Measurements from ENCODE around the gene PLEKHD1.
"Not testable (repeated sequence)": the region's sequence is repeated elsewhere in the genome, so short reads cannot be mapped to it uniquely, and the experiment has no call there.

The PLEKHD1 gene

DNA sequence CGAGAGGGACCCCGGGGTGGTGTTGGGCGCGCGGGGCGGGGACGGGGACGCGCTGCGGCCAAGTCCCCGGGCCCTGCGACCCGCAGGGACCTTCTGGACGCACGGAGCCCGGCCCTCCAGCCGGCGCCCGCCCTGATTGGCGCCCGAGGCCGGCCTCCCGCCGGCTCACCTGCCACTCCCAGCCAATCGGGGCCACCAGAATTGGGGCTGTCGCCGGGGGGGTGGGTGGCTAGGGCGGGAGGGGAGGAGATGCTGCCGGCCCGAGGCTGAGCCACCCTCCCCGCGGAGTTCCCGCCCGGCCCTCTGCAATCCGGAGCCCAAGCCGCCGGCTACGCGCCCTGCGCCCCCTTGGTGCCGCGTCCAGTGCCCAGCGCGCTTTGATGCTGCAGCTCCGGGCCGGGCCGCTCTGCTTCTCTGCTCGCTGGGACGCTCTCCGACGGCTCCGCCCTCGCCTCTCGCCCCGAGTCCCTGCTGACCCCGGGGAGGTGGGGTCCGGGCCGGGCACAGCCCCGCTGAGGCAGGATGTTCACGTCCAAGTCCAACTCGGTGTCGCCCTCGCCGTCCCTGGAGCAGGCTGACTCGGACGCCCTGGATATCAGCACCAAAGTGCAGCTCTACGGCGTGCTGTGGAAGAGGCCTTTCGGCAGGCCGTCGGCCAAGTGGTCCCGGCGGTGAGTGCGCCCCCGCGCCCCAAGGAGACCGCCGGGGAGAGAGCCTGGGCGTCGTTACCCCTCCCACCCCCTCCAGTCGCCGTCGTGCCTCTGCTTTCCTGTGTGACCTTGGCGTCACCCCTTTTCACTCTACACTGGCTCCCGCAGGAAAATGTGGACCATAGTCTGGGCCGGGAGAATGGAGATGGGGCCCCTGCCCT, at the start of gene PLEKHD1:
TSS of gene PLEKHD1 (plus strand) at position 285 of the 871 bp plus-strand sequence. CDS start at position 523, 238 bp downstream.
- no peak for DNase-seq (ENCODE audit: low read depth)

DNA sequence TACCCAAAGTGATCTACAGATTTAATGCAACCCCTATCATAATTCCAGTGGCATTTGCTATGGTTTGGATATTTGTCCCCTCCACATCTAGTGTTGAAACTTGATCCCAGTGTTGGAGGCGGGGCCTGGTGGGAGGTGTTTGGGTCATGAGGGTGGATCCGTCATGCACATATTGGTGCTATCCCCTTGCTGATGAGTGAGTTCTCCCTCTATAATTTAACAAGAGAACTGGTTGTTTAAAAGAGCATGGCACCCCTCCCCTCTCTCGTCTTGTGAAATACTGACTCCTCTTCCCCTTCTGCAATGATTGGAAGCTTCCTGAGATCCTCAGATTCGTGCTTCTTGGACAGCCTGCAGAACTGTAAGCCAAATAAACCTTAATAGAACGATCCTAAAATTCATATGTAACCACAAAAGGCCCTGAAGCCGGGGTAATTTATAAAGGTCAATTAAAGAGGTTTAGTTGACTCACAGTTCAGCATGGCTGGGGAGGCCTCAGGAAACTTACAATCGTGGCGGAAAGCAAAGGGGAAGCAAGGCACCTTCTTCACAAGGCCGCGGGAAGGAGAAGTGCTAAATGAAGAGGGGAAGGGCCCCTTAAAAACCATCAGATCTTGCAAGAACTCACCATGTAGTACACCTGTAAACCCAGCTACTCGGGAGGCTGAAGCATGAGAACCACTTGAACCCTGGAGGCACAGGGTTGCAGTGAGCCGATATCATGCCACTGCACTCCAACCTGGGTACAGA, 44.8 kb upstream of the PLEKHD1 start:
- DNase-seq (ENCODE audit: low read depth): no peak

DNA sequence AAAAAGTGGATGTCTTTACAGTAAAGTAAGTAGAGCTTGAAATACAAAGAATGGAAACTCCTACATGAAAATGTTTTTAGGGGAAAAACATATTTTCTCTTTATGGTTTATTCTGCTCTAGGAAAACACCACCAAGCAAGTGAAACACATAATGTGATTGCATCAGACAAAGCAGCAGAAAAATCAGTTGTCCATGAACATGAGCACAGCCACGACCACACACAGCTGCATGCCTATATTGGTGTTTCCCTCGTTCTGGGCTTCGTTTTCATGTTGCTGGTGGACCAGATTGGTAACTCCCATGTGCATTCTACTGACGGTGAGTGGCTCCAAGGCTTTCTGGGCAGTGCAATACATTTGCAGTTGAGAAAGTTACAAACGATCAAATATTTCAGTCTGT, 42.6 kb upstream of the PLEKHD1 start:
- no peak for DNase-seq (ENCODE audit: low read depth)

- DNase-seq (ENCODE audit: low read depth): no peak
Measured at GRCh38 chr14:69443296-69443805, 41.2 kb upstream of the PLEKHD1 start.

- DNase-seq (ENCODE audit: low read depth): no peak
Measured at GRCh38 chr14:69449216-69449615, 35.3 kb upstream of the PLEKHD1 start.

- no peak for DNase-seq (ENCODE audit: low read depth)
Measured at GRCh38 chr14:69451941-69452340, 32.6 kb upstream of the PLEKHD1 start.

DNA sequence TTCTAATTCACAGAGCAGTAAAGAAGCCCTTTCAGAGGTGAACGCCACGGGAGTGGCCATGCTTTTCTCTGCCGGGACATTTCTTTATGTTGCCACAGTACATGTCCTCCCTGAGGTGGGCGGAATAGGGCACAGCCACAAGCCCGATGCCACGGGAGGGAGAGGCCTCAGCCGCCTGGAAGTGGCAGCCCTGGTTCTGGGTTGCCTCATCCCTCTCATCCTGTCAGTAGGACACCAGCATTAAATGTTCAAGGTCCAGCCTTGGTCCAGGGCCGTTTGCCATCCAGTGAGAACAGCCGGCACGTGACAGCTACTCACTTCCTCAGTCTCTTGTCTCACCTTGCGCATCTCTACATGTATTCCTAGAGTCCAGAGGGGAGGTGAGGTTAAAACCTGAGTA, 26.2 kb upstream of the PLEKHD1 start:
- DNase-seq (ENCODE audit: low read depth): no peak

GRCh38 chr14:69459122-69459521, 25.4 kb upstream of the PLEKHD1 start:
- no peak for DNase-seq (ENCODE audit: low read depth)

- DNase-seq (ENCODE audit: low read depth): peak; percentile 21
Measured at GRCh38 chr14:69460093-69460701, 24.3 kb upstream of the PLEKHD1 start.

- no peak for DNase-seq (ENCODE audit: low read depth)
Measured at GRCh38 chr14:69464379-69464778, 20.1 kb upstream of the PLEKHD1 start.

- no peak for DNase-seq (ENCODE audit: low read depth)
Measured at GRCh38 chr14:69464829-69465228, 19.7 kb upstream of the PLEKHD1 start.

DNA sequence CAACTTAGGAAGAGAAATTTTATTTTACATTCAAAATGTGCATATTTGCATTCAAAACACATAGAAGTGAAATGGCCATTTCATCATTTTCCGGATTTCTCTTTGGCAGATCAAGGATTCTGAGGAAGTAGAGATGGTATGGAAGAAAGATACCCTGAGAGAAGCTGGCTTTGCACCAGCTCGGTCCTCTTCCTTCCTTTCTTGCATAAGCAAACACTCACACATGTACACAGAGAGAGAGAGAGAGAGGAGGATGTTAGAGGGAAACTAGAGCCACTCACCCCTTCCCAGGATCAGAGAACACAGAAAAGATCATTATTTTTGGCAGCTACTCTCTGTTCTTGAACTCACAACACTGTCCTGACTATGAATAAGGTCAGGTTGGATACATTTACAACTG, 15.6 kb upstream of the PLEKHD1 start:
- DNase-seq (ENCODE audit: low read depth): no peak

GRCh38 chr14:69471436-69471835, 13.1 kb upstream of the PLEKHD1 start:
- no peak for DNase-seq (ENCODE audit: low read depth)

- DNase-seq (ENCODE audit: low read depth): no peak
Measured at GRCh38 chr14:69471916-69472315, 12.6 kb upstream of the PLEKHD1 start.

- no peak for DNase-seq (ENCODE audit: low read depth)
Measured at GRCh38 chr14:69473260-69473659, 11.3 kb upstream of the PLEKHD1 start.

- no peak for DNase-seq (ENCODE audit: low read depth)
Measured at GRCh38 chr14:69473946-69474345, 10.6 kb upstream of the PLEKHD1 start.

DNA sequence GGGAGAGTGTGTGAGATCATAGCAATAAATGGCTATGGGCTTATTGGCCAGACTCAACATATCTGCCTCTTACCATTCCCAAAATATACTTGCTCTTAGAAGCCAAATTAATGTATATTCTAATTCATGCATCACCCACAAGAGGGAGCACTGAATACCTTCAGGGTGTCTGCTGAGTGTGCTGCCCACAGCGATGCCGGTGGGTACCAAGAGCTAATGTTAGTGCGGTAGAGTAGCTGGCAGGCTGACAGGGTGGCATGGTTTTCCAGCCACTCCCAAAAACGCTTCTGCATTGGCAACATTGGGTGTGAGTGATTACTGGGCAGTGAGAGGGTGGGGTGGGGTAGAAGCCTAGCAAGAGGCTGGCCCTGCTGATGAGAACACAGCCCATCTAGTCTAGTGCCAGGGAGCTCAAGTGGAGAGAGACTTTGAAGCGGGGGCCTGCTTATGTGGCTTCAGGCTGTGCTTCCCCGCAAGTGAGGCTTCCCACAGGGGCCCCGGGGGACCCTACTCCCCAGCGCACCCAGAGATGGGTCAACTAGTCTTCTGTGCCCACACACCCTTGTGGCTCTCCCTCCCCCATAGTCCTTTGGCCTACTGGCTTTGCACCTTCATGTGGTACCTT, 9.2 kb upstream of the PLEKHD1 start:
- no peak for DNase-seq (ENCODE audit: low read depth)

DNA sequence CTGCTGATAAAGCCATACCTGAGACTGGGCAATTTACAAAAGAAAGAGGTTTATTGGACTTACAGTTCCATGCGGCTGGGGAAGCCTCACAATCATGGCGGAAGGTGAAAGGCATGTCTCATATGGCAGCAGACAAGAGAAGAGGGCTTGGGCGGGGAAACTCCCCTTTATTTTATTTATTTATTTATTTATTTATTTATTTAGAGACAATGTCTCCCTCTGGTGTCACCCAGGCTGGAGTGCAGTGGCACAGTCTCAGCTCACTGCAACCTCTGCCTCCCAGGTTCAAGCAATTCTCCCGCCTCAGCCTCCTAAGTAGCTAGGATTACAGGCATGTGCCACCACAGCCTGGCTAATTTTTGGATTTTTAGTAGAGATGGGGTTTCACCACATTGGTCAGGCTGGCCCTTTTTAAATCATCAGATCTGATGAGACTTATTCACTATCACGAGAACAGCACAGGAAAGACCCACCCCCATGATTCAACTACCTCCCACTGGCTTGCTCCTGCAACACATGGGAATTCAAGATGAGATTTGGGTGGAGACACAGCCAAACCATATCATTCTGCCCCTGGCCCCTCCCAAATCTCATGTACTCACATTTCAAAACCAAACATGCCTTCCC, 7.6 kb upstream of the PLEKHD1 start:
- not testable (repeated sequence) for DNase-seq (ENCODE audit: low read depth)

- not testable (repeated sequence) for DNase-seq (ENCODE audit: low read depth)
Measured at GRCh38 chr14:69478055-69478454, 6.5 kb upstream of the PLEKHD1 start.

- no peak for DNase-seq (ENCODE audit: low read depth)
Measured at GRCh38 chr14:69479696-69480095, 4.8 kb upstream of the PLEKHD1 start.

DNA sequence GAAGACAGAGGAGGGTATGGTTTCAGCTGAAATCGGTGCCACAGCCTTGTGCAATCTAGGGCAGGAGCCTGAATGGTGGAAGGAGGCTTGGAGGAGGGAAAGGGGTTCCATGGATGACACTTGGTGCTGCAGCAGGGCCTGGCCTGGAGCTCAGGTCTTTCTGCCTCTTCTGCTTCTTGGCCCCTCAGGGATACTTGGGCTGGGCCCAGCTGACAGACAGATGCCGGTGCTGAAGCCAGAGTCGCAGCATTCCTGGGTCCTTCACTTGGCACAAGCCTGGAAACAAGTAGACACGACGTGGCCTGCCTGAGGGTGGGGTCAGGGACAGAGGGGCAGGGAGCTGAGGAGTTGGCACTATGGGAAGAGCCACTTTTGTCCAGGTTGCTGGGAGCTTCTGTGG, 4.4 kb upstream of the PLEKHD1 start:
- no peak for DNase-seq (ENCODE audit: low read depth)

Measured in activated T-helper 1 cell treated with Interleukin-2 at 50 U/mL for 16 hours (primary cell).